H1 (cell line): ENCODE results near the gene GRAMD1B. TPM values are rescaled to one million over a fixed set of nuclear protein-coding genes. Genes with fewer than 3 reads are reported as not detected.

Experiments
- CTCF ChIA-PET: fragments of 300-600 bp; sonication (Branson Sonifier 250); formaldehyde crosslinking; loops from one replicate; lab custom pipeline; 2021; ENCODE audit not compliant: partially characterized antibody; lab: Charles Lee
- POLR2A ChIA-PET: fragments of 300-600 bp; sonication (Branson Sonifier 250); formaldehyde crosslinking; loops from one replicate; lab custom pipeline; 2021; ENCODE audit warnings: inconsistent platforms; ENCODE audit not compliant: partially characterized antibody; lab: Charles Lee
- DNase-seq, 2 experiments: peaks; one replicate each; pipeline versions ENCODE4 v3.0.0 to v3.0.0-alpha.2; 2010 to 2022; ENCODE audit warnings: low spot score in 2 of 2, low read depth in 1 of 2, mixed read lengths in 1 of 2
- FAIRE-seq: peaks from 2 replicates; lab custom pipeline; 2011; peaks lifted over from hg19 to GRCh38; lab: Jason Lieb, UNC
- H2AFZ ChIP-seq: 2 replicates; pipeline ENCODE4 v1.8.1; 2012; ENCODE audit warnings: low read length, inconsistent platforms
- H2AK5ac ChIP-seq: 2 replicates; pipeline ENCODE4 v1.6.1; 2013; ENCODE audit warnings: low read depth, low read length
- H2BK120ac ChIP-seq: replicated peaks from 2 replicates; pipeline ENCODE3; 2013; ENCODE audit warnings: low read depth, low read length, inconsistent platforms
- H2BK12ac ChIP-seq: 2 replicates; pipeline ENCODE4 v1.6.1; 2013; ENCODE audit warnings: low read depth, low read length
- H2BK15ac ChIP-seq: 2 replicates; pipeline ENCODE4 v1.6.1; 2013; ENCODE audit warnings: low read length
- H2BK20ac ChIP-seq: 2 replicates; pipeline ENCODE4 v1.6.1; 2013; ENCODE audit warnings: low read length
- H2BK5ac ChIP-seq: 2 replicates; pipeline ENCODE4 v1.6.1; 2013; ENCODE audit warnings: low read depth, low read length
- H3K14ac ChIP-seq: 2 replicates; pipeline ENCODE4 v1.6.1; 2013; ENCODE audit warnings: inconsistent platforms; ENCODE audit not compliant: insufficient read length
- H3K18ac ChIP-seq: 2 replicates; pipeline ENCODE4 v1.6.1; 2013; ENCODE audit warnings: low read length; ENCODE audit errors: extremely low read depth
- H3K23ac ChIP-seq: 2 replicates; pipeline ENCODE4 v1.6.1; 2013; ENCODE audit warnings: inconsistent platforms; ENCODE audit not compliant: insufficient read length
- H3K23me2 ChIP-seq: 2 replicates; pipeline ENCODE4 v1.6.1; 2013; ENCODE audit warnings: low read depth, low read length
- H3K27ac ChIP-seq: 2 replicates; pipeline ENCODE4 v1.6.1; 2011; ENCODE audit warnings: low read depth, low read length, inconsistent platforms
- H3K27me3 ChIP-seq, 4 experiments: replicated peaks in 1 of 4; 1 replicate in 1 of 4; 2 replicates in 3 of 4; pipeline versions ENCODE4 v1.6.1 to v1.8.1; 2011 to 2013; ENCODE audit warnings: low read length in 3 of 4, mild to moderate bottlenecking in 3 of 4, inconsistent platforms in 2 of 4, mixed read lengths in 2 of 4, moderate library complexity in 1 of 4; ENCODE audit not compliant: control insufficient read depth in 3 of 4, insufficient read depth in 3 of 4; ENCODE audit errors: extremely low read depth in 1 of 4
- H3K36me3 ChIP-seq, 4 experiments: 2 replicates each; pipeline versions ENCODE4 v1.6.1 to v1.8.1; 2011 to 2013; ENCODE audit warnings: mild to moderate bottlenecking in 4 of 4, low read length in 3 of 4, moderate library complexity in 2 of 4, control low read depth in 1 of 4, inconsistent platforms in 1 of 4; ENCODE audit not compliant: insufficient read depth in 4 of 4, control insufficient read depth in 2 of 4
- H3K4ac ChIP-seq: replicated peaks from 2 replicates; pipeline ENCODE3; 2013; ENCODE audit warnings: low read length, low read depth, mixed read lengths, inconsistent platforms; ENCODE audit not compliant: insufficient read length
- H3K4me1 ChIP-seq, 4 experiments: replicated peaks in 1 of 4; 1 replicate in 1 of 4; 2 replicates in 3 of 4; pipeline versions ENCODE4 v1.6.1 to v1.8.1; 2011 to 2013; ENCODE audit warnings: low read length in 3 of 4, inconsistent platforms in 2 of 4, mixed read lengths in 1 of 4; ENCODE audit not compliant: insufficient read depth in 4 of 4, control insufficient read depth in 3 of 4
- H3K4me2 ChIP-seq, 2 experiments: 2 replicates each; pipeline versions ENCODE4 v1.6.1 to v1.8.1; 2011 to 2013; ENCODE audit warnings: low read depth in 2 of 2, low read length in 2 of 2, control low read depth in 1 of 2, inconsistent platforms in 1 of 2, mild to moderate bottlenecking in 1 of 2; ENCODE audit not compliant: insufficient read depth in 1 of 2
- H3K4me3 ChIP-seq, 4 experiments: fragments of 200-600, 300-600 bp in 1 of 4; sonication (generic), shearing (Covaris generic), sonication (Bioruptor Twin) in 1 of 4; 2 replicates each; pipeline versions ENCODE4 v1.5.1 to v1.8.1; 2011 to 2016; ENCODE audit warnings: low read length in 4 of 4, low read depth in 3 of 4, control low read depth in 2 of 4, inconsistent platforms in 2 of 4, mild to moderate bottlenecking in 2 of 4, mixed read lengths in 1 of 4, moderate library complexity in 1 of 4; ENCODE audit not compliant: insufficient read depth in 2 of 4; ENCODE audit errors: extremely low read depth in 1 of 4
- H3K56ac ChIP-seq: replicated peaks from 2 replicates; pipeline ENCODE3; 2013; ENCODE audit warnings: low read depth, mild to moderate bottlenecking, mixed read lengths, low read length, inconsistent platforms; ENCODE audit not compliant: insufficient read length
- H3K79me1 ChIP-seq: 2 replicates; pipeline ENCODE4 v1.6.1; 2013; ENCODE audit warnings: low read depth, low read length, control low read depth
- H3K79me2 ChIP-seq, 2 experiments: 2 replicates each; pipeline versions ENCODE4 v1.6.1 to v1.8.1; 2012 to 2013; ENCODE audit warnings: low read length in 2 of 2, mild to moderate bottlenecking in 2 of 2, inconsistent platforms in 1 of 2; ENCODE audit not compliant: insufficient read depth in 2 of 2, control insufficient read depth in 1 of 2
- H3K9ac ChIP-seq, 4 experiments: replicated peaks in 1 of 4; 1 replicate in 1 of 4; 2 replicates in 3 of 4; pipeline versions ENCODE4 v1.6.1 to v1.8.1; 2011 to 2013; ENCODE audit warnings: low read depth in 3 of 4, low read length in 3 of 4, control low read depth in 2 of 4, mild to moderate bottlenecking in 2 of 4, moderate library complexity in 2 of 4, inconsistent platforms in 1 of 4; ENCODE audit errors: extremely low read depth in 1 of 4
- H3K9me3 ChIP-seq, 2 experiments: 2 replicates each; pipeline versions ENCODE4 v1.6.1 to v1.8.1; 2012 to 2013; ENCODE audit warnings: mild to moderate bottlenecking in 2 of 2, moderate library complexity in 2 of 2, control low read depth in 1 of 2, inconsistent platforms in 1 of 2, low read depth in 1 of 2, low read length in 1 of 2, mixed read lengths in 1 of 2; ENCODE audit not compliant: insufficient read depth in 2 of 2
- H4K20me1 ChIP-seq, 2 experiments: replicated peaks in 1 of 2; 2 replicates each; pipeline versions ENCODE3 to v1.8.1; 2011 to 2013; ENCODE audit warnings: inconsistent platforms in 2 of 2, low read length in 2 of 2, mild to moderate bottlenecking in 1 of 2; ENCODE audit not compliant: insufficient read depth in 2 of 2, control insufficient read depth in 1 of 2
- H4K5ac ChIP-seq: 2 replicates; pipeline ENCODE4 v1.6.1; 2013; ENCODE audit warnings: low read length, low read depth, mixed read lengths, inconsistent platforms; ENCODE audit not compliant: insufficient read length
- H4K8ac ChIP-seq: 2 replicates; pipeline ENCODE4 v1.8.0; 2013; ENCODE audit warnings: mild to moderate bottlenecking, moderate library complexity, low read length, inconsistent platforms; ENCODE audit not compliant: insufficient read depth; ENCODE audit errors: extremely low read depth
- H4K91ac ChIP-seq: replicated peaks from 2 replicates; pipeline ENCODE3; 2013; ENCODE audit warnings: low read length, mixed read lengths, inconsistent platforms; ENCODE audit not compliant: insufficient read length
- ATF2 ChIP-seq: IDR thresholded peaks from 2 replicates; pipeline ENCODE4 v1.6.1; 2012; ENCODE audit warnings: low read length, inconsistent platforms
- BRCA1 ChIP-seq: IDR thresholded peaks from 2 replicates; pipeline ENCODE4 v1.6.1; 2012; ENCODE audit warnings: low read depth, low read length, improper control_type of control experiment
- CBX5 ChIP-seq: fragments of 300-800, 300-1000 bp; sonication (generic); IDR thresholded peaks from 2 replicates; pipeline ENCODE4 v1.7.1; 2016; ENCODE audit warnings: antibody characterized with exemption, low read length, low read depth
- CTBP2 ChIP-seq: IDR thresholded peaks from 2 replicates; pipeline ENCODE4 v1.7.0; 2011; ENCODE audit warnings: borderline replicate concordance, mild to moderate bottlenecking, moderate library complexity, mixed read lengths, low read length; ENCODE audit not compliant: insufficient read depth, insufficient read length
- FOSL1 ChIP-seq: IDR thresholded peaks from 2 replicates; pipeline ENCODE4 v1.6.1; 2011; ENCODE audit warnings: mild to moderate bottlenecking, low read depth, low read length, moderate library complexity; ENCODE audit not compliant: insufficient read depth
- GTF2F1 ChIP-seq: IDR thresholded peaks from 2 replicates; pipeline ENCODE4 v1.6.1; 2012; ENCODE audit warnings: low read depth, low read length, improper control_type of control experiment, borderline replicate concordance
- KDM4A ChIP-seq: IDR thresholded peaks from one replicate; pipeline ENCODE4 v1.7.1; 2012; ENCODE audit warnings: low read depth, mild to moderate bottlenecking, moderate library complexity, low read length, inconsistent platforms; ENCODE audit not compliant: severe bottlenecking
- RNF2 ChIP-seq: fragments of 200-900, 300-1000 bp; sonication (generic); IDR thresholded peaks from 2 replicates; pipeline ENCODE4 v1.7.1; 2016; ENCODE audit warnings: borderline replicate concordance, low read depth, mild to moderate bottlenecking, antibody characterized with exemption, low read length; ENCODE audit not compliant: poor library complexity, severe bottlenecking; ENCODE audit errors: missing control alignments
- SP2 ChIP-seq: IDR thresholded peaks from 2 replicates; pipeline ENCODE4 v1.6.1; 2012; ENCODE audit warnings: mild to moderate bottlenecking, low read length, inconsistent platforms
- SRF ChIP-seq: IDR thresholded peaks from 2 replicates; pipeline ENCODE4 v1.6.1; 2011; ENCODE audit warnings: mild to moderate bottlenecking, low read depth, low read length, moderate library complexity
- YY1 ChIP-seq: IDR thresholded peaks from 2 replicates; pipeline ENCODE4 v1.6.1; 2011; ENCODE audit warnings: low read depth, mild to moderate bottlenecking, low read length
- ZNF274 ChIP-seq: IDR thresholded peaks from 2 replicates; pipeline ENCODE4 v1.7.0; 2012; ENCODE audit warnings: low read length, borderline replicate concordance; ENCODE audit errors: extremely low read depth
- WGBS, 2 experiments: shearing (Covaris generic) in 1 of 2; methylation state at CpG; one replicate each; pipeline versions ENCODE4 v1.1.6 to v1.1.7; 2013 to 2015; ENCODE audit warnings: low lambda C conversion rate in 2 of 2, mixed read lengths in 2 of 2, inconsistent platforms in 1 of 2, low coverage in 1 of 2, missing lambda C conversion rate in 1 of 2; ENCODE audit not compliant: insufficient replicate concordance in 2 of 2, insufficient coverage in 1 of 2, insufficient read length in 1 of 2; ENCODE audit errors: extremely low coverage in 1 of 2, missing lambda C conversion rate in 1 of 2; 5-methylcytosine and 5-hydroxymethylcytosine counted together
- polyA plus RNA-seq, 7 experiments: library from polyadenylated mRNA; depleted of rRNA in 3 of 7; stranded (reverse) in 5 of 7; unstranded in 2 of 7; fragments of >200 nt in 5 of 7; fragments of 200-250 nt in 2 of 7; gene quantifications; 1 replicate in 5 of 7; 2 replicates in 1 of 7; 4 replicates in 1 of 7; pipeline versions ENCODE4 v1.2.1 to v1.2.3, GENCODE V29; 2011 to 2013; ENCODE audit warnings: missing spikeins in 2 of 7, mixed read lengths in 2 of 7
- total RNA-seq: library from RNA; stranded (reverse); fragmentation: NEBNext Ultra II Directional; extraction: Animal tissue kit (Norgen Biotek cat#: 25700); gene quantifications from 2 replicates; pipeline ENCODE4 v1.2.1, GENCODE V29; 2021

Gene GRAMD1B
- total and polyA plus RNA-seq, 2 of the 8 experiments (the other 6 are each of a cell fraction or from before 2014, with no cell fraction given) = 10.1 to 21.2 TPM

GRCh38 chr11:123556633-123557032 lies 126.6 kb downstream of the GRAMD1B start:
- no peaks in the 10 kb centered on the region for H4K20me1 ChIP-seq
- H4K5ac ChIP-seq = no peak overlapping the region
- H3K4me1 ChIP-seq = peaks cover 8 to 18% (median 15%) of the 10 kb centered on the region in 4 experiments
- CTCF ChIA-PET = interaction anchor here (0.7 to 10.1 kb wide), 10 partner anchors 9 to 55 kb away, joined by 3 to 115 read pairs (median 12); no protein-coding TSS in a partner anchor
- FAIRE-seq = no peak
- peaks cover 3% of the 10 kb centered on the region; the same call in 1 of the 2 replicates for H3K79me1 ChIP-seq
- no peak overlapping the region for H2BK5ac ChIP-seq
- POLR2A ChIA-PET = no interaction called here
- no peak overlapping the region for H3K4me2 ChIP-seq
- H3K23me2 ChIP-seq = no peaks in the 10 kb centered on the region; the same call in 1 of the 2 replicates
- H2AK5ac ChIP-seq = no peak overlapping the region
- no peak overlapping the region for H2AFZ ChIP-seq
- H3K4ac ChIP-seq = no peak overlapping the region
- H3K27me3 ChIP-seq = no peaks in the 10 kb centered on the region
- no peak overlapping the region for H2BK20ac ChIP-seq
- no peaks in the 10 kb centered on the region for H3K79me2 ChIP-seq
- no peak for DNase-seq
- H4K8ac ChIP-seq = no peak overlapping the region
- no peak overlapping the region for H2BK12ac ChIP-seq
- no peak overlapping the region for H3K9ac ChIP-seq
- 95% methylated on average over 7 of the region's 7 CpGs; no CpG with 5 or more reads in 1 of the 2 experiments for WGBS, 2 experiments
- H3K56ac ChIP-seq = no peak overlapping the region
- H3K23ac ChIP-seq = no peak overlapping the region
- no peak overlapping the region for H3K4me3 ChIP-seq
- no peak overlapping the region for H4K91ac ChIP-seq
- H2BK15ac ChIP-seq = no peak overlapping the region
- no peaks in the 10 kb centered on the region for H3K36me3 ChIP-seq
- no peak overlapping the region for H3K27ac ChIP-seq
- H2BK120ac ChIP-seq = no peak overlapping the region
- no peak overlapping the region for H3K14ac ChIP-seq
- no peak overlapping the region for H3K18ac ChIP-seq
- H3K9me3 ChIP-seq = no peaks in the 10 kb centered on the region
- TF ChIP-seq CBX5 (no peak), KDM4A (no peak), FOSL1 (no peak), ATF2 (no peak), CTBP2 (no peak), SRF (no peak), ZNF274 (no peak), GTF2F1 (no peak), RNF2 (no peak), YY1 (no peak), SP2 (no peak), BRCA1 (no peak)
